ENCODE results near the gene RPH3AL.
A peak's percentile ranks its signal among the peaks of the same experiment; 100 is the strongest.
"Not testable (repeated sequence)": the region's sequence is repeated elsewhere in the genome, so short reads cannot be mapped to it uniquely, and the experiment has no call there.

Gene RPH3AL

GRCh38 chr17:280216-280615 is 72.4 kb downstream of the RPH3AL start:
- no peak for DNase-seq

GRCh38 chr17:279776-280175 is 72.8 kb downstream of the RPH3AL start:
- DNase-seq, result no peak

GRCh38 chr17:279331-279730 is 73.3 kb downstream of the RPH3AL start:
- DNase-seq, result no peak

GRCh38 chr17:278676-279059 is 73.9 kb downstream of the RPH3AL start:
- no peak for DNase-seq

GRCh38 chr17:278055-278675 is 74.4 kb downstream of the RPH3AL start:
- no peak for DNase-seq

GRCh38 chr17:274902-275301 is 77.7 kb downstream of the RPH3AL start:
- DNase-seq, result no peak

GRCh38 chr17:273981-274832 is 78.4 kb downstream of the RPH3AL start:
- no peak for DNase-seq

- DNase-seq, result not testable (repeated sequence)
Measured at GRCh38 chr17:272856-273255, 79.8 kb downstream of the RPH3AL start.

GRCh38 chr17:271928-272623 is 80.5 kb downstream of the RPH3AL start:
- not testable (repeated sequence) for DNase-seq

GRCh38 chr17:269616-270514 is 82.7 kb downstream of the RPH3AL start:
- DNase-seq, result no peak

- DNase-seq, result no peak
Measured at GRCh38 chr17:266701-267667, 85.6 kb downstream of the RPH3AL start.

- DNase-seq, result no peak
Measured at GRCh38 chr17:266219-266618, 86.4 kb downstream of the RPH3AL start.

- no peak for DNase-seq
Measured at GRCh38 chr17:265718-266117, 86.9 kb downstream of the RPH3AL start.

GRCh38 chr17:263773-264172 is 88.8 kb downstream of the RPH3AL start:
- DNase-seq, result no peak

GRCh38 chr17:263271-263670 is 89.3 kb downstream of the RPH3AL start:
- DNase-seq, result no peak

GRCh38 chr17:261635-262034 is 91.0 kb downstream of the RPH3AL start:
- no peak for DNase-seq

GRCh38 chr17:260944-261343 is 91.7 kb downstream of the RPH3AL start:
- DNase-seq, result no peak

- peak; percentile 30 for DNase-seq
Measured at GRCh38 chr17:260031-260791, 92.4 kb downstream of the RPH3AL start.

- DNase-seq, result no peak
Measured at GRCh38 chr17:259341-259976, 93.1 kb downstream of the RPH3AL start.

GRCh38 chr17:258906-259305 is 93.7 kb downstream of the RPH3AL start:
- no peak for DNase-seq
